Astrocyte (in vitro differentiated cells and primary cell): ENCODE results near the gene ZNF273.
"Not testable (repeated sequence)": the region's sequence is repeated elsewhere in the genome, so short reads cannot be mapped to it uniquely, and the experiment has no call there.

Experiments
- CTCF ChIP-seq: IDR thresholded peaks from 2 replicates; pipeline ENCODE4 v1.5.1; 2011; ENCODE audit warnings: low read depth, mild to moderate bottlenecking, inconsistent platforms, low read length, moderate library complexity; ENCODE audit not compliant: insufficient read depth
- EZH2 ChIP-seq: IDR thresholded peaks from 2 replicates; pipeline ENCODE4 v1.6.1; 2012; ENCODE audit warnings: mild to moderate bottlenecking, low read length, inconsistent platforms; ENCODE audit not compliant: insufficient read depth

DNA sequence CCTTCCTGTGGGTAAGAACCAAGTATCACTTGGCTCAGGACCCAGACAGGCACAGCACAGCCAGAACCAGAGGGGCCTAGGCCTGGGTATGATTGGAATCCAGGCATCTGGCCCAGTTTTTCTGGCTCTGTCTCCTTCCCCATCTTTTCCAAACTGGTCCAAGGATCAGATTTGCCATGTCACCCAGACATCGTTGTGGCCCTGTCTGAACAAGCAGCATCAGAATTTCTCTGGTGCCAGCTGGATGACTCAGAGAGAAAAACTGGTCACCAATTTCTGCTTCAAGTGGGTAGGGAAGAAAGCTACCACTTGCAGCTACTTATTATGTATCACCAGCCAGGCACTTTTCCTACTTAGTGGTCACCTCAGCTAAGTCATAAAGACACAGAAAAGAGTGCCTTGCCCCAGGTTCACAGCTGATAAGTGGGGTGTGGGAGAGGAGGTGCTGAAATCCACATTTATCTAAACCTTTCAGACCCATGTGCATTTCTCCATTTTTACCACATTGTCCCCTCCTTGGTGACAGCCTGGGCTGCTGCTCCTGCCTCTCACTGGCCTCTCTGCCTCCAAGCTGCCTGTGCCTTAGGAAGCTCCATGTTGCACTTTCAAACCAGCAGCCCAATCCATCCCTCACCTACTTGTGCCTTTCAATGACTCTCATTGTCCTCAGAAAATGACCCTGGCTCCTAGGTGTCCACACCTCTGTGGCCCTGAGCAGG, 11.6 kb upstream of the ZNF273 start:
- TF ChIP-seq CTCF, EZH2: not testable (repeated sequence)
